Lower leg skin (tissue), 3 donors: ENCODE results near the gene CHD2.

Source experiments
- CTCF ChIP-seq, 3 donors: fragments of 450-650 bp; IDR thresholded peaks; one replicate each; pipeline ENCODE4 v1.5.1; 2016; ENCODE audit warnings: antibody characterized with exemption in 3 of 3, mild to moderate bottlenecking in 3 of 3, moderate library complexity in 2 of 3
- POLR2A ChIP-seq, 2 donors: fragments of 450-650 bp; IDR thresholded peaks; one replicate each; pipeline ENCODE4 v1.6.1; 2016 to 2017; ENCODE audit warnings: antibody characterized with exemption in 2 of 2, mild to moderate bottlenecking in 1 of 2, moderate library complexity in 1 of 2

GRCh38 chr15:92864127-92864814, 35.9 kb upstream of the CHD2 start:
- TF ChIP-seq CTCF (IDR thresholded peaks at IDR 0.05) = no peak
- no peak for TF ChIP-seq POLR2A (IDR thresholded peaks at IDR 0.05)
